ENCODE data around the gene ERCC8.

- no peak for TF ChIP-seq ZBTB8A (CRISPR knock-in tag; IDR thresholded peaks at IDR 0.05; ENCODE audit: borderline replicate concordance, low read depth)
- TF ChIP-seq, protein P1, sequence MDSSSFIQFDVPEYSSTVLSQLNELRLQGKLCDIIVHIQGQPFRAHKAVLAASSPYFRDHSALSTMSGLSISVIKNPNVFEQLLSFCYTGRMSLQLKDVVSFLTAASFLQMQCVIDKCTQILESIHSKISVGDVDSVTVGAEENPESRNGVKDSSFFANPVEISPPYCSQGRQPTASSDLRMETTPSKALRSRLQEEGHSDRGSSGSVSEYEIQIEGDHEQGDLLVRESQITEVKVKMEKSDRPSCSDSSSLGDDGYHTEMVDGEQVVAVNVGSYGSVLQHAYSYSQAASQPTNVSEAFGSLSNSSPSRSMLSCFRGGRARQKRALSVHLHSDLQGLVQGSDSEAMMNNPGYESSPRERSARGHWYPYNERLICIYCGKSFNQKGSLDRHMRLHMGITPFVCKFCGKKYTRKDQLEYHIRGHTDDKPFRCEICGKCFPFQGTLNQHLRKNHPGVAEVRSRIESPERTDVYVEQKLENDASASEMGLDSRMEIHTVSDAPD (CRISPR knock-in tag; IDR thresholded peaks at IDR 0.05) = no peak
- no peak for TF ChIP-seq NFE2 (CRISPR knock-in tag; IDR thresholded peaks at IDR 0.05)
- no peak for TF ChIP-seq SRSF9 (IDR thresholded peaks at IDR 0.05; ENCODE audit: borderline replicate concordance, insufficient read depth, low read depth, low read length, poor library complexity, severe bottlenecking)
- TF ChIP-seq NONO (IDR thresholded peaks at IDR 0.05) = no peak
- no peak for TF ChIP-seq NONO (CRISPR knock-in tag; conservative IDR thresholded peaks at IDR 0.05)
- no peak for TF ChIP-seq ZMAT3 (CRISPR knock-in tag; conservative IDR thresholded peaks at IDR 0.05)
- TF ChIP-seq RAD21 (CRISPR knock-in tag; IDR thresholded peaks at IDR 0.05) = no peak
- TF ChIP-seq, protein P2, sequence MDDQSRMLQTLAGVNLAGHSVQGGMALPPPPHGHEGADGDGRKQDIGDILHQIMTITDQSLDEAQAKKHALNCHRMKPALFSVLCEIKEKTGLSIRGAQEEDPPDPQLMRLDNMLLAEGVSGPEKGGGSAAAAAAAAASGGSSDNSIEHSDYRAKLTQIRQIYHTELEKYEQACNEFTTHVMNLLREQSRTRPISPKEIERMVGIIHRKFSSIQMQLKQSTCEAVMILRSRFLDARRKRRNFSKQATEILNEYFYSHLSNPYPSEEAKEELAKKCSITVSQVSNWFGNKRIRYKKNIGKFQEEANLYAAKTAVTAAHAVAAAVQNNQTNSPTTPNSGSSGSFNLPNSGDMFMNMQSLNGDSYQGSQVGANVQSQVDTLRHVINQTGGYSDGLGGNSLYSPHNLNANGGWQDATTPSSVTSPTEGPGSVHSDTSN (CRISPR knock-in tag; IDR thresholded peaks at IDR 0.05; ENCODE audit: borderline replicate concordance) = no peak
- TF ChIP-seq MXD4 (CRISPR knock-in tag; IDR thresholded peaks at IDR 0.05) = no peak
- no peak for TF ChIP-seq MYC (CRISPR knock-in tag; IDR thresholded peaks at IDR 0.05; ENCODE audit: borderline replicate concordance)
- no peak for TF ChIP-seq REPIN1 (CRISPR knock-in tag; IDR thresholded peaks at IDR 0.05; ENCODE audit: borderline replicate concordance, low read depth)
- no peak for TF ChIP-seq ZNF350 (CRISPR knock-in tag; IDR thresholded peaks at IDR 0.05; ENCODE audit: borderline replicate concordance, low read depth)
- no peak for TF ChIP-seq CBX1 (IDR thresholded peaks at IDR 0.05; ENCODE audit: low read depth)
- TF ChIP-seq, protein P3, sequence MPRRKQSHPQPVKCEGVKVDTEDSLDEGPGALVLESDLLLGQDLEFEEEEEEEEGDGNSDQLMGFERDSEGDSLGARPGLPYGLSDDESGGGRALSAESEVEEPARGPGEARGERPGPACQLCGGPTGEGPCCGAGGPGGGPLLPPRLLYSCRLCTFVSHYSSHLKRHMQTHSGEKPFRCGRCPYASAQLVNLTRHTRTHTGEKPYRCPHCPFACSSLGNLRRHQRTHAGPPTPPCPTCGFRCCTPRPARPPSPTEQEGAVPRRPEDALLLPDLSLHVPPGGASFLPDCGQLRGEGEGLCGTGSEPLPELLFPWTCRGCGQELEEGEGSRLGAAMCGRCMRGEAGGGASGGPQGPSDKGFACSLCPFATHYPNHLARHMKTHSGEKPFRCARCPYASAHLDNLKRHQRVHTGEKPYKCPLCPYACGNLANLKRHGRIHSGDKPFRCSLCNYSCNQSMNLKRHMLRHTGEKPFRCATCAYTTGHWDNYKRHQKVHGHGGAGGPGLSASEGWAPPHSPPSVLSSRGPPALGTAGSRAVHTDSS (CRISPR knock-in tag; conservative IDR thresholded peaks at IDR 0.05) = no peak
Observed at GRCh38 chr5:60887096-60887495, 57.8 kb downstream of the ERCC8 start.
